Lung (tissue), 12 donors: Measurements from ENCODE around the gene EDN2. TPM values are rescaled to one million over a fixed set of nuclear protein-coding genes. Genes with fewer than 3 reads are reported as not detected.

Experiments used
- ATAC-seq: fragments of 200-7000 bp; cut with Tn5 transposase; one replicate; pipeline ENCODE4 v1.9.1; 2020; ENCODE audit warnings: moderate number of reproducible peaks; ENCODE audit not compliant: insufficient read depth, low FRiP score
- DNase-seq, 3 donors: peaks; one replicate each; pipeline ENCODE4 v3.0.0-alpha.2; 2013 to 2017
- H3K27ac ChIP-seq, 2 donors: one replicate each; pipeline ENCODE4 v1.5.1; 2013; ENCODE audit warnings: mild to moderate bottlenecking in 2 of 2, moderate library complexity in 2 of 2, control low read depth in 1 of 2, inconsistent platforms in 1 of 2, low read depth in 1 of 2, low read length in 1 of 2
- H3K27me3 ChIP-seq, 3 donors: one replicate each; pipeline ENCODE4 v1.5.1; 2013; ENCODE audit warnings: low read length in 2 of 3; ENCODE audit not compliant: control insufficient read depth in 3 of 3, insufficient read depth in 3 of 3
- H3K36me3 ChIP-seq, 4 donors: one replicate each; pipeline ENCODE4 v1.5.1; 2013; ENCODE audit warnings: low read length in 4 of 4, mild to moderate bottlenecking in 1 of 4, moderate library complexity in 1 of 4; ENCODE audit not compliant: control insufficient read depth in 4 of 4, insufficient read depth in 4 of 4
- H3K4me1 ChIP-seq, 5 donors: one replicate each; pipeline ENCODE4 v1.5.1; 2013; ENCODE audit warnings: low read length in 5 of 5, mild to moderate bottlenecking in 2 of 5, moderate library complexity in 1 of 5; ENCODE audit not compliant: control insufficient read depth in 5 of 5, insufficient read depth in 5 of 5
- H3K4me3 ChIP-seq: one replicate; pipeline ENCODE4 v1.5.1; 2013; ENCODE audit warnings: mild to moderate bottlenecking, control low read depth, moderate library complexity
- H3K9ac ChIP-seq, 2 donors: one replicate each; pipeline ENCODE4 v1.5.1; 2013; ENCODE audit warnings: low read length in 2 of 2, control low read depth in 1 of 2; ENCODE audit not compliant: insufficient read depth in 1 of 2
- H3K9me3 ChIP-seq, 4 donors: one replicate each; pipeline ENCODE4 v1.5.1; 2013; ENCODE audit warnings: low read length in 3 of 4, mild to moderate bottlenecking in 1 of 4, moderate library complexity in 1 of 4; ENCODE audit not compliant: control insufficient read depth in 4 of 4, insufficient read depth in 3 of 4
- CTCF ChIP-seq: IDR thresholded peaks from 2 replicates; pipeline ENCODE4 v1.5.1; 2012; ENCODE audit warnings: mild to moderate bottlenecking; ENCODE audit errors: control extremely low read depth, extremely low read depth
- WGBS, 2 donors: extraction: QIAGEN DNeasy Blood & Tissue Kit; methylation state at CpG; one replicate each; pipeline ENCODE4 v1.1.7; 2013; 5-methylcytosine and 5-hydroxymethylcytosine counted together
- polyA plus RNA-seq, 2 donors: library from polyadenylated mRNA; stranded (reverse); fragments of 200-250 nt; gene quantifications; one replicate each; pipeline ENCODE4 v1.2.1, GENCODE V29; 2013
- total RNA-seq, 2 donors: library from RNA; depleted of rRNA in 1 of 2; stranded (reverse); fragments of >200 nt in 1 of 2; gene quantifications; one replicate each; pipeline ENCODE4 v1.2.1, GENCODE V29; 2014 to 2021
- donor health status: control.
- donor health status: control.
- donor health status: Bipolar disorder and iron deficiency.
- donor health status: healthy.
- donor health status: DM: yes; HTN: yes; CAD: no.

The EDN2 gene
- total and polyA plus RNA-seq, 4 donors, result 0.85 to 15.2 (median 2.4) TPM

- H3K9ac ChIP-seq, result no peak overlapping the region
Observed at GRCh38 chr1:41471658-41472057, 12.8 kb downstream of the EDN2 start.

GRCh38 chr1:41469706-41470105, 14.8 kb downstream of the EDN2 start:
- no peak overlapping the region for H3K4me3 ChIP-seq
- no peaks in the 10 kb centered on the region for H3K36me3 ChIP-seq
- ATAC-seq (no peak), DNase-seq (no peak)
- no peaks in the 10 kb centered on the region for H3K9me3 ChIP-seq
- H3K4me1 ChIP-seq, result peaks cover 0 to 12% (median 9%) of the 10 kb centered on the region in 5 donors
- TF ChIP-seq CTCF, result no peak
- H3K27me3 ChIP-seq, result no peaks in the 10 kb centered on the region
- 65 to 66% methylated on average over 5 of the region's 5 CpGs for WGBS, 2 donors
- H3K9ac ChIP-seq, result no peak overlapping the region
- no peak overlapping the region for H3K27ac ChIP-seq

More at GRCh38 chr1:41471658-41472057, 12.8 kb downstream of the EDN2 start:
- Histone ChIP-seq H3K36me3 (no peaks in the 10 kb centered on the region), H3K4me3 (no peak overlapping the region), H3K27ac (no peak overlapping the region), H3K9me3 (no peaks in the 10 kb centered on the region), H3K27me3 (no peaks in the 10 kb centered on the region), H3K4me1 (peaks cover 3 to 29% (median 17%) of the 10 kb centered on the region in 5 donors)
- TF ChIP-seq CTCF, result no peak
- DNase-seq, result no peak
- ATAC-seq, result no peak
- WGBS, 2 donors, result 89 to 92% methylated on average over 6 of the region's 6 CpGs

GRCh38 chr1:41468122-41468762, 16.2 kb downstream of the EDN2 start:
- no peak for ATAC-seq
- no peak for TF ChIP-seq CTCF
- H3K9ac ChIP-seq, result no peak overlapping the region

GRCh38 chr1:41467673-41468072, 16.8 kb downstream of the EDN2 start:
- Histone ChIP-seq H3K27me3 (no peaks in the 10 kb centered on the region), H3K4me1 (peaks cover 0 to 1% (median 0%) of the 10 kb centered on the region in 5 donors), H3K9me3 (no peaks in the 10 kb centered on the region), H3K4me3 (no peak overlapping the region), H3K36me3 (no peaks in the 10 kb centered on the region), H3K9ac (no peak overlapping the region), H3K27ac (no peak overlapping the region)
- no peak for ATAC-seq
- TF ChIP-seq CTCF, result no peak
- WGBS, 2 donors, result 58 to 66% methylated on average over 4 of the region's 4 CpGs
- DNase-seq, result no peak

More at GRCh38 chr1:41468122-41468762, 16.2 kb downstream of the EDN2 start:
- DNase-seq, result no peak
- no peaks in the 10 kb centered on the region for H3K36me3 ChIP-seq
- WGBS, 2 donors, result 82 to 93% methylated on average over 12 of the region's 12 CpGs
- no peaks in the 10 kb centered on the region for H3K27me3 ChIP-seq
- H3K4me3 ChIP-seq, result no peak overlapping the region
- no peaks in the 10 kb centered on the region for H3K4me1 ChIP-seq
- H3K9me3 ChIP-seq, result no peaks in the 10 kb centered on the region
- no peak overlapping the region for H3K27ac ChIP-seq
